SK-N-SH (cell line): ENCODE measurements around the gene CDKAL1.

Source experiments
- EP300 ChIP-seq, 2 experiments: IDR thresholded peaks; 2 replicates each; pipeline versions ENCODE4 v1.4.0 to v1.6.1; 2012; ENCODE audit warnings: borderline replicate concordance in 1 of 2, low read depth in 1 of 2, low read length in 1 of 2
- JUND ChIP-seq: IDR thresholded peaks from 2 replicates; pipeline ENCODE4 v1.4.0; 2012
- MAX ChIP-seq: IDR thresholded peaks from 2 replicates; pipeline ENCODE4 v1.4.0; 2012; ENCODE audit warnings: low read depth
- PBX3 ChIP-seq: IDR thresholded peaks from 2 replicates; pipeline ENCODE4; 2012
- POLR2AphosphoS5 ChIP-seq: IDR thresholded peaks from 2 replicates; pipeline ENCODE4 v1.6.1; 2012; ENCODE audit warnings: low read depth, low read length
- RCOR1 ChIP-seq: fragments of 150-350 bp; IDR thresholded peaks from 2 replicates; pipeline ENCODE4 v1.6.1; 2017; ENCODE audit warnings: antibody characterized with exemption, low read length
- SIN3A ChIP-seq: IDR thresholded peaks from 2 replicates; pipeline ENCODE4 v1.6.1; 2012; ENCODE audit warnings: low read depth, mild to moderate bottlenecking, low read length, moderate library complexity, borderline replicate concordance
- TEAD4 ChIP-seq: IDR thresholded peaks from 2 replicates; pipeline ENCODE4 v1.4.0; 2012; ENCODE audit warnings: mild to moderate bottlenecking, borderline replicate concordance; ENCODE audit not compliant: insufficient read depth
- TF ChIP-seq, protein P1 (sequence below): fragments of 200-600 bp; sonication (generic); IDR thresholded peaks from 2 replicates; pipeline ENCODE4 v1.6.1; 2017; ENCODE audit warnings: antibody characterized with exemption, mild to moderate bottlenecking, moderate library complexity
- TF ChIP-seq, protein P2 (sequence below): IDR thresholded peaks from 2 replicates; pipeline ENCODE4 v1.6.1; 2012; ENCODE audit warnings: mild to moderate bottlenecking, low read depth, low read length, moderate library complexity

GRCh38 chr6:20905377-20905776, 371.1 kb downstream of the CDKAL1 start:
- TF ChIP-seq, protein P1, sequence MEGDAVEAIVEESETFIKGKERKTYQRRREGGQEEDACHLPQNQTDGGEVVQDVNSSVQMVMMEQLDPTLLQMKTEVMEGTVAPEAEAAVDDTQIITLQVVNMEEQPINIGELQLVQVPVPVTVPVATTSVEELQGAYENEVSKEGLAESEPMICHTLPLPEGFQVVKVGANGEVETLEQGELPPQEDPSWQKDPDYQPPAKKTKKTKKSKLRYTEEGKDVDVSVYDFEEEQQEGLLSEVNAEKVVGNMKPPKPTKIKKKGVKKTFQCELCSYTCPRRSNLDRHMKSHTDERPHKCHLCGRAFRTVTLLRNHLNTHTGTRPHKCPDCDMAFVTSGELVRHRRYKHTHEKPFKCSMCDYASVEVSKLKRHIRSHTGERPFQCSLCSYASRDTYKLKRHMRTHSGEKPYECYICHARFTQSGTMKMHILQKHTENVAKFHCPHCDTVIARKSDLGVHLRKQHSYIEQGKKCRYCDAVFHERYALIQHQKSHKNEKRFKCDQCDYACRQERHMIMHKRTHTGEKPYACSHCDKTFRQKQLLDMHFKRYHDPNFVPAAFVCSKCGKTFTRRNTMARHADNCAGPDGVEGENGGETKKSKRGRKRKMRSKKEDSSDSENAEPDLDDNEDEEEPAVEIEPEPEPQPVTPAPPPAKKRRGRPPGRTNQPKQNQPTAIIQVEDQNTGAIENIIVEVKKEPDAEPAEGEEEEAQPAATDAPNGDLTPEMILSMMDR, result no peak
- TF ChIP-seq MAX, result no peak
- no peak for TF ChIP-seq JUND
- TF ChIP-seq RCOR1, result no peak
- TF ChIP-seq SIN3A, result no peak
- TF ChIP-seq POLR2AphosphoS5, result no peak
- no peak for TF ChIP-seq PBX3
- TF ChIP-seq, protein P2, sequence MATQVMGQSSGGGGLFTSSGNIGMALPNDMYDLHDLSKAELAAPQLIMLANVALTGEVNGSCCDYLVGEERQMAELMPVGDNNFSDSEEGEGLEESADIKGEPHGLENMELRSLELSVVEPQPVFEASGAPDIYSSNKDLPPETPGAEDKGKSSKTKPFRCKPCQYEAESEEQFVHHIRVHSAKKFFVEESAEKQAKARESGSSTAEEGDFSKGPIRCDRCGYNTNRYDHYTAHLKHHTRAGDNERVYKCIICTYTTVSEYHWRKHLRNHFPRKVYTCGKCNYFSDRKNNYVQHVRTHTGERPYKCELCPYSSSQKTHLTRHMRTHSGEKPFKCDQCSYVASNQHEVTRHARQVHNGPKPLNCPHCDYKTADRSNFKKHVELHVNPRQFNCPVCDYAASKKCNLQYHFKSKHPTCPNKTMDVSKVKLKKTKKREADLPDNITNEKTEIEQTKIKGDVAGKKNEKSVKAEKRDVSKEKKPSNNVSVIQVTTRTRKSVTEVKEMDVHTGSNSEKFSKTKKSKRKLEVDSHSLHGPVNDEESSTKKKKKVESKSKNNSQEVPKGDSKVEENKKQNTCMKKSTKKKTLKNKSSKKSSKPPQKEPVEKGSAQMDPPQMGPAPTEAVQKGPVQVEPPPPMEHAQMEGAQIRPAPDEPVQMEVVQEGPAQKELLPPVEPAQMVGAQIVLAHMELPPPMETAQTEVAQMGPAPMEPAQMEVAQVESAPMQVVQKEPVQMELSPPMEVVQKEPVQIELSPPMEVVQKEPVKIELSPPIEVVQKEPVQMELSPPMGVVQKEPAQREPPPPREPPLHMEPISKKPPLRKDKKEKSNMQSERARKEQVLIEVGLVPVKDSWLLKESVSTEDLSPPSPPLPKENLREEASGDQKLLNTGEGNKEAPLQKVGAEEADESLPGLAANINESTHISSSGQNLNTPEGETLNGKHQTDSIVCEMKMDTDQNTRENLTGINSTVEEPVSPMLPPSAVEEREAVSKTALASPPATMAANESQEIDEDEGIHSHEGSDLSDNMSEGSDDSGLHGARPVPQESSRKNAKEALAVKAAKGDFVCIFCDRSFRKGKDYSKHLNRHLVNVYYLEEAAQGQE, result no peak
- no peak for TF ChIP-seq EP300 (IDR thresholded peaks at IDR 0.05; ENCODE audit: borderline replicate concordance in 1 of 2, low read depth in 1 of 2, low read length in 1 of 2)
- TF ChIP-seq TEAD4, result no peak
